Measurements from ENCODE around the gene TMEM44.

The TMEM44 gene

DNA sequence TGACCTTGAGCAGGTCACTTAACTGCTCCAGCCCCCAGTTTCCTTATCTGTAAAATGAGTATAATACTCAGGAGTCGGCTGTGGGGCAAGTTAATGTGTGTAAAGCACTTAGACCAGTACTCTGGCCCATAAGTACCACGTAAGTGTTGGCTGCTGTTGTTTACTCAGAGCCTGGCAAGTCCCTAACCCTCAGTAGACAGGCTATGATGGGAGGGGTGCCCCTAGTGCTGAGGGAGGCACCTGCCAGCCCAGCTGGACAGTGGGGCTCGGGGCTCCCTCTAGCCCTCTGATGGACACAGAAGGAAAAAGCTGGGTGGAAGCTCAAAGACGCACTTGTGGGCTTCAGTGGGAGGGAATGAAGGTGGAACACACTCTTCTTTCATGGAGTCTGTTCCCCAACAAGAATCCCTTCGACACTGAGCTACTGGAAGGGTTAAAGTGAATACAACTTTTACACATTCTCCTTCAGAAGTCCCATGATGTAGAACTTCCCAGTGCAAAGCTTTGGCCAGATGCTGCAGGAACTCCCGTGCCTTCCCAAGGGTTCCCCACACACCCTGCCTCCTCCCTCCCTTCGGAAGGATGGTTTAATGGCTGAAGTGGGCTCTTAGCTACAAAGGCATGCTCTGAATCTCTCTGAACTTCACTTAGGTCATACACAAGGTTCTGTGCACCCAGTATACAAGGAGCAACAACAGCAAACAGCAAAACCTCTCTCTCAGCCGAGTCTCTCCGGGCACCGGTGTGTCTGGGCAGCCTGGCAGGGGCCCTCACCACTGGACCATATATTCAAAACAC lies 25.4 kb downstream of the TMEM44 start:
- no peak for TF ChIP-seq TOX (CRISPR knock-in tag; IDR thresholded peaks at IDR 0.05; ENCODE audit: borderline replicate concordance)
- TF ChIP-seq, protein P1, sequence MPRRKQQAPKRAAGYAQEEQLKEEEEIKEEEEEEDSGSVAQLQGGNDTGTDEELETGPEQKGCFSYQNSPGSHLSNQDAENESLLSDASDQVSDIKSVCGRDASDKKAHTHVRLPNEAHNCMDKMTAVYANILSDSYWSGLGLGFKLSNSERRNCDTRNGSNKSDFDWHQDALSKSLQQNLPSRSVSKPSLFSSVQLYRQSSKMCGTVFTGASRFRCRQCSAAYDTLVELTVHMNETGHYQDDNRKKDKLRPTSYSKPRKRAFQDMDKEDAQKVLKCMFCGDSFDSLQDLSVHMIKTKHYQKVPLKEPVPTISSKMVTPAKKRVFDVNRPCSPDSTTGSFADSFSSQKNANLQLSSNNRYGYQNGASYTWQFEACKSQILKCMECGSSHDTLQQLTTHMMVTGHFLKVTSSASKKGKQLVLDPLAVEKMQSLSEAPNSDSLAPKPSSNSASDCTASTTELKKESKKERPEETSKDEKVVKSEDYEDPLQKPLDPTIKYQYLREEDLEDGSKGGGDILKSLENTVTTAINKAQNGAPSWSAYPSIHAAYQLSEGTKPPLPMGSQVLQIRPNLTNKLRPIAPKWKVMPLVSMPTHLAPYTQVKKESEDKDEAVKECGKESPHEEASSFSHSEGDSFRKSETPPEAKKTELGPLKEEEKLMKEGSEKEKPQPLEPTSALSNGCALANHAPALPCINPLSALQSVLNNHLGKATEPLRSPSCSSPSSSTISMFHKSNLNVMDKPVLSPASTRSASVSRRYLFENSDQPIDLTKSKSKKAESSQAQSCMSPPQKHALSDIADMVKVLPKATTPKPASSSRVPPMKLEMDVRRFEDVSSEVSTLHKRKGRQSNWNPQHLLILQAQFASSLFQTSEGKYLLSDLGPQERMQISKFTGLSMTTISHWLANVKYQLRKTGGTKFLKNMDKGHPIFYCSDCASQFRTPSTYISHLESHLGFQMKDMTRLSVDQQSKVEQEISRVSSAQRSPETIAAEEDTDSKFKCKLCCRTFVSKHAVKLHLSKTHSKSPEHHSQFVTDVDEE (CRISPR knock-in tag; IDR thresholded peaks at IDR 0.05): no peak
- no peak for TF ChIP-seq ESRRG (CRISPR knock-in tag; IDR thresholded peaks at IDR 0.05)
- TF ChIP-seq, protein P2, sequence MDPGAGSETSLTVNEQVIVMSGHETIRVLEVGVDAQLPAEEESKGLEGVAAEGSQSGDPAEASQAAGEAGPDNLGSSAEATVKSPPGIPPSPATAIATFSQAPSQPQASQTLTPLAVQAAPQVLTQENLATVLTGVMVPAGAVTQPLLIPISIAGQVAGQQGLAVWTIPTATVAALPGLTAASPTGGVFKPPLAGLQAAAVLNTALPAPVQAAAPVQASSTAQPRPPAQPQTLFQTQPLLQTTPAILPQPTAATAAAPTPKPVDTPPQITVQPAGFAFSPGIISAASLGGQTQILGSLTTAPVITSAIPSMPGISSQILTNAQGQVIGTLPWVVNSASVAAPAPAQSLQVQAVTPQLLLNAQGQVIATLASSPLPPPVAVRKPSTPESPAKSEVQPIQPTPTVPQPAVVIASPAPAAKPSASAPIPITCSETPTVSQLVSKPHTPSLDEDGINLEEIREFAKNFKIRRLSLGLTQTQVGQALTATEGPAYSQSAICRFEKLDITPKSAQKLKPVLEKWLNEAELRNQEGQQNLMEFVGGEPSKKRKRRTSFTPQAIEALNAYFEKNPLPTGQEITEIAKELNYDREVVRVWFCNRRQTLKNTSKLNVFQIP (CRISPR knock-in tag; IDR thresholded peaks at IDR 0.05; ENCODE audit: borderline replicate concordance, low read depth): no peak
- TF ChIP-seq RARB (CRISPR knock-in tag; IDR thresholded peaks at IDR 0.05): no peak
- no peak for TF ChIP-seq ZNF565 (CRISPR knock-in tag; conservative IDR thresholded peaks at IDR 0.05; ENCODE audit: low read depth)
- TF ChIP-seq CSDC2 (CRISPR knock-in tag; IDR thresholded peaks at IDR 0.05): no peak
- TF ChIP-seq ZFP3 (CRISPR knock-in tag; IDR thresholded peaks at IDR 0.05): no peak
- no peak for TF ChIP-seq PPARA (CRISPR knock-in tag; IDR thresholded peaks at IDR 0.05; ENCODE audit: borderline replicate concordance)
- TF ChIP-seq GLIS3 (CRISPR knock-in tag; IDR thresholded peaks at IDR 0.05): no peak
- no peak for TF ChIP-seq ISL1 (CRISPR knock-in tag; IDR thresholded peaks at IDR 0.05)
- no peak for TF ChIP-seq TCF4 (CRISPR knock-in tag; IDR thresholded peaks at IDR 0.05; ENCODE audit: borderline replicate concordance)
- no peak for TF ChIP-seq ZNF8 (CRISPR knock-in tag; IDR thresholded peaks at IDR 0.05)
- no peak for TF ChIP-seq SNAI2 (CRISPR knock-in tag; IDR thresholded peaks at IDR 0.05)
- no peak for TF ChIP-seq BACH2 (CRISPR knock-in tag; IDR thresholded peaks at IDR 0.05; ENCODE audit: borderline replicate concordance)
- no peak for TF ChIP-seq OSR1 (CRISPR knock-in tag; IDR thresholded peaks at IDR 0.05)
- TF ChIP-seq, protein P3, sequence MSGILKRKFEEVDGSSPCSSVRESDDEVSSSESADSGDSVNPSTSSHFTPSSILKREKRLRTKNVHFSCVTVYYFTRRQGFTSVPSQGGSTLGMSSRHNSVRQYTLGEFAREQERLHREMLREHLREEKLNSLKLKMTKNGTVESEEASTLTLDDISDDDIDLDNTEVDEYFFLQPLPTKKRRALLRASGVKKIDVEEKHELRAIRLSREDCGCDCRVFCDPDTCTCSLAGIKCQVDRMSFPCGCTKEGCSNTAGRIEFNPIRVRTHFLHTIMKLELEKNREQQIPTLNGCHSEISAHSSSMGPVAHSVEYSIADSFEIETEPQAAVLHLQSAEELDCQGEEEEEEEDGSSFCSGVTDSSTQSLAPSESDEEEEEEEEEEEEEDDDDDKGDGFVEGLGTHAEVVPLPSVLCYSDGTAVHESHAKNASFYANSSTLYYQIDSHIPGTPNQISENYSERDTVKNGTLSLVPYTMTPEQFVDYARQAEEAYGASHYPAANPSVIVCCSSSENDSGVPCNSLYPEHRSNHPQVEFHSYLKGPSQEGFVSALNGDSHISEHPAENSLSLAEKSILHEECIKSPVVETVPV (CRISPR knock-in tag; IDR thresholded peaks at IDR 0.05): no peak
- TF ChIP-seq CREB5 (CRISPR knock-in tag; IDR thresholded peaks at IDR 0.05; ENCODE audit: low read depth): no peak

DNA sequence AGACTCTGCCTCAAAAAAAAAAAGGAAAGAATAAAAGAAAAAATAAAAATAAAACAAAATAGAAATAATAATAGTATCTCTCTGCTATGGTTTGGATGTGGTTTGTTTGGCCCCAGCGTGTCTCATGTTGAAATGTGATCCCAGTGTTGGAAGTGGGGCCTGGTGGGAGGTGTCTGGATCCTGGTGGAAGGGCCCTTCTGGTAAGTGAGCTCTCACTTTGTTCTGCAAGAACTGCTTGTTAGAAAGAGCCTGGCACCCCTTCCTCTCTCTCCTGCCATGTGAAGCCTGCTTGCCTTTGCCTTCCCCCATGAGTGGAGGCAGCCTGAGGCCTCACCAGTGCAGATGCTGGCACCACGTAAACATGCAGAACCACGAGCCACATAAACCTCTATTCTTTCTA lies 26.3 kb downstream of the TMEM44 start:
- no peak for TF ChIP-seq BACH2 (CRISPR knock-in tag; IDR thresholded peaks at IDR 0.05; ENCODE audit: borderline replicate concordance)
- no peak for TF ChIP-seq ZNF70 (CRISPR knock-in tag; IDR thresholded peaks at IDR 0.05)
- no peak for TF ChIP-seq CREB5 (CRISPR knock-in tag; IDR thresholded peaks at IDR 0.05; ENCODE audit: low read depth)
- no peak for TF ChIP-seq ISL1 (CRISPR knock-in tag; IDR thresholded peaks at IDR 0.05)
- TF ChIP-seq, protein P1 (CRISPR knock-in tag; IDR thresholded peaks at IDR 0.05): no peak
- no peak for TF ChIP-seq TCF4 (CRISPR knock-in tag; IDR thresholded peaks at IDR 0.05; ENCODE audit: borderline replicate concordance)
- no peak for TF ChIP-seq ZC3H10 (CRISPR knock-in tag; IDR thresholded peaks at IDR 0.05)

More for the DNA sequence above, 25.4 kb downstream of the TMEM44 start:
- no peak; the same call in 1 of the 3 replicates for ATAC-seq

More for the DNA sequence above, 26.3 kb downstream of the TMEM44 start:
- ATAC-seq: no peak

Measured in SK-N-SH treated with all-trans-retinoic acid at 6 μM for 48 hours (cell line).